Activated CD8-positive, alpha-beta memory T cell treated with anti-CD3 and anti-CD28 coated beads, Interleukin-2, amount 50 U/mL, for 4 hours (primary cell): ENCODE results near the gene TIE1.

Experiments used
- DNase-seq: peaks from one replicate; pipeline ENCODE4 v3.0.0-alpha.2; 2020

The TIE1 gene

GRCh38 chr1:43293896-43294760 is 6.7 kb upstream of the TIE1 start:
- no peak for DNase-seq

GRCh38 chr1:43294761-43295160 is 6.0 kb upstream of the TIE1 start:
- DNase-seq: no peak

- DNase-seq: no peak
Measured at GRCh38 chr1:43296207-43296606, 4.6 kb upstream of the TIE1 start.

GRCh38 chr1:43298055-43298454 is 2.7 kb upstream of the TIE1 start:
- DNase-seq: no peak

- no peak for DNase-seq
Measured at GRCh38 chr1:43299101-43299500, 1.7 kb upstream of the TIE1 start.

- no peak for DNase-seq
Measured at GRCh38 chr1:43302201-43302600, 1.4 kb downstream of the TIE1 start.

- no peak for DNase-seq
Measured at GRCh38 chr1:43302721-43303470, 2.1 kb downstream of the TIE1 start.

GRCh38 chr1:43303471-43304313 is 2.9 kb downstream of the TIE1 start:
- no peak for DNase-seq

- DNase-seq: no peak
Measured at GRCh38 chr1:43304314-43304681, 3.5 kb downstream of the TIE1 start.

- DNase-seq: no peak
Measured at GRCh38 chr1:43304771-43305300, 4.1 kb downstream of the TIE1 start.

GRCh38 chr1:43305461-43305860 is 4.7 kb downstream of the TIE1 start:
- DNase-seq: no peak

- no peak for DNase-seq
Measured at GRCh38 chr1:43305926-43306687, 5.3 kb downstream of the TIE1 start.

- no peak for DNase-seq
Measured at GRCh38 chr1:43306688-43307457, 6.1 kb downstream of the TIE1 start.

GRCh38 chr1:43307458-43308158 is 6.8 kb downstream of the TIE1 start:
- DNase-seq: no peak

GRCh38 chr1:43308635-43309404 is 8.0 kb downstream of the TIE1 start:
- DNase-seq: no peak

- DNase-seq: no peak
Measured at GRCh38 chr1:43309405-43310025, 8.7 kb downstream of the TIE1 start.

GRCh38 chr1:43311521-43311920 is 10.7 kb downstream of the TIE1 start:
- no peak for DNase-seq

GRCh38 chr1:43312212-43312623 is 11.4 kb downstream of the TIE1 start:
- no peak for DNase-seq
